ENCODE measurements around the gene HEPH. TPM values are rescaled to one million over a fixed set of nuclear protein-coding genes. Genes with fewer than 3 reads are reported as not detected.
"Not testable (repeated sequence)": the region's sequence is repeated elsewhere in the genome, so short reads cannot be mapped to it uniquely, and the experiment has no call there.

HEPH gene
- total and polyA plus RNA-seq, 11 donors, result 2.4 to 49.8 (median 20.1) TPM

DNA sequence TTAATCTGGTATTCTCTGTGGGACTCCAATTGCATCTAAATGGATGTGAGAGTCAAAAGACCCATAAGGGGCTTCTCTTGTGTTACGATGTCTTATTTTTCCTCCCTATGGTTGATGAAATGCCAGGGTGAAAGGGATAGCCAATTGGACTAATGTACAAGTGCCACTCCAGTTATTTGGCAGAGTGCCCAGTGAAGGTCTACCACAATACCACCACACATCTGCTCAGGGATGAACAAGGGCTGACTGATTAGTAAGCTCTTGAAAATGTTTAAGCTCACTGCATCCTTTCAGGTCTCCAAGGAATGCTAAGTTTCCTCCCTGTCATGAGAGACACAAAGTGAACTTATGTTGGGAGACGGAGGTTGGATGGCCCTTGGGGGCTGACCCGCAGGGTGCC lies 57.8 kb downstream of the HEPH start:
- Histone ChIP-seq H3K4me1 (no peaks in the 10 kb centered on the region), H3K4me3 (no peak overlapping the region), H3K27ac (no peak overlapping the region), H3K27me3 (no peaks in the 10 kb centered on the region), H3K36me3 (no peaks in the 10 kb centered on the region), H3K9me3 (peaks cover 0 to 5% (median 0%) of the 10 kb centered on the region in 12 donors)
- TF ChIP-seq POLR2A (IDR thresholded peaks at IDR 0.05), result no peak
- no peak for TF ChIP-seq CTCF (IDR thresholded peaks at IDR 0.05)
- DNase-seq, result no peak
- WGBS, 4 donors, result 70 to 85% (median 81%) methylated on average over 3 of the region's 3 CpGs
- ATAC-seq, result no peak
- intact Hi-C loops (cut with DNase I), result no loop called here

GRCh38 chrX:66232296-66232695 lies 68.2 kb downstream of the HEPH start:
- H3K4me3 ChIP-seq, result no peak overlapping the region
- H3K27ac ChIP-seq, result no peak overlapping the region
- TF ChIP-seq CTCF (IDR thresholded peaks at IDR 0.05) (no peak), POLR2A (IDR thresholded peaks at IDR 0.05) (no peak)
- peaks cover 0 to 9% (median 0%) of the 10 kb centered on the region in 9 donors for H3K27me3 ChIP-seq
- H3K4me1 ChIP-seq, result no peaks in the 10 kb centered on the region
- 76 to 97% (median 85%) methylated on average over 2 of the region's 2 CpGs for WGBS, 4 donors
- H3K36me3 ChIP-seq, result no peaks in the 10 kb centered on the region
- DNase-seq (no peak), ATAC-seq (no peak)
- H3K9me3 ChIP-seq, result peaks cover 0 to 22% (median 2%) of the 10 kb centered on the region in 12 donors
- intact Hi-C loops (cut with DNase I), result no loop called here

GRCh38 chrX:66233209-66233608 lies 69.2 kb downstream of the HEPH start:
- Histone ChIP-seq H3K9me3 (peaks cover 0 to 14% (median 2%) of the 10 kb centered on the region in 12 donors), H3K4me3 (no peak overlapping the region), H3K36me3 (no peaks in the 10 kb centered on the region), H3K27ac (no peak overlapping the region), H3K4me1 (no peaks in the 10 kb centered on the region), H3K27me3 (peaks cover 0 to 9% (median 0%) of the 10 kb centered on the region in 9 donors)
- DNase-seq (no peak), ATAC-seq (no peak)
- intact Hi-C loops (cut with DNase I), result no loop called here
- TF ChIP-seq CTCF (IDR thresholded peaks at IDR 0.05) (no peak), POLR2A (IDR thresholded peaks at IDR 0.05) (no peak)

GRCh38 chrX:66233904-66234303 lies 69.9 kb downstream of the HEPH start:
- peaks cover 0 to 10% (median 0%) of the 10 kb centered on the region in 9 donors for H3K27me3 ChIP-seq
- H3K9me3 ChIP-seq, result peaks cover 0 to 14% (median 2%) of the 10 kb centered on the region in 12 donors
- DNase-seq; H3K27ac ChIP-seq; intact Hi-C loops (cut with DNase I); H3K36me3 ChIP-seq; H3K4me3 ChIP-seq; ATAC-seq; H3K4me1 ChIP-seq: not testable (repeated sequence)
- 84 to 93% (median 86%) methylated on average over 1 of the region's 1 CpG for WGBS, 4 donors

DNA sequence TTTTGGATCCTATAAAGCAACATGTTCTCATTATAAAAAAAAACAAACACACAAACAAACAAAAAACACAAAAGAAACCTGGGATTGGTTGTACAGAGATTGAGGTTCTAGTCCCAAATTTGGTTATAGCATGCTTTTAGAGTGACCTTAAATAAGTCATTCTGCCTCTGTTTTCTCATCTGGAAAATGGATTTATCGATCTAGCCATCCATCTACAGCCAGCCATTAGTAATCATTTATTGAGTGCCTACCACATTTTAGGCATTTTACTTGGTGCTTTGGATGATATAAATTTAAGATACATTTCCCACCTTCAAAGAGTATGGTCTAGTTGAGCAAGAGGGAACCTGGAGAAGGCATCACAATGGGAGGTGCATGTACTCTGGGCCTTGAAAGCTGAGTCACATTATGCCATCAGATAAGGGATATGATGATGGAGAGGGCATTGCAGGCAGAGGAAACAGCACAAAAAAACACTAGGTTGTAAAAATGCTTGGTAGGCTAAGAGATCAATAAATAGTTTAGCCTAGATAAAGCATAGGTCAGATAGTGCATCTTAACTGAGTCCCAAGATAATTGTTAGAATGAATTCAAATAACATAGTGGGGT lies 91.4 kb downstream of the HEPH start:
- no peak overlapping the region for H3K27ac ChIP-seq
- H3K4me3 ChIP-seq, result no peak overlapping the region
- no peaks in the 10 kb centered on the region for H3K4me1 ChIP-seq
- intact Hi-C loops (cut with DNase I), result no loop called here
- TF ChIP-seq CTCF (IDR thresholded peaks at IDR 0.05) (no peak), POLR2A (IDR thresholded peaks at IDR 0.05) (no peak)
- no peaks in the 10 kb centered on the region for H3K36me3 ChIP-seq
- ATAC-seq (no peak), DNase-seq (no peak)
- H3K9me3 ChIP-seq, result no peaks in the 10 kb centered on the region
- peaks cover 0 to 9% (median 0%) of the 10 kb centered on the region in 9 donors for H3K27me3 ChIP-seq
- WGBS, 4 donors, result 75 to 98% (median 84%) methylated on average over 1 of the region's 1 CpG

All from heart left ventricle (tissue), 16 donors.